CD14-positive monocyte (primary cell): ENCODE measurements around the gene LRRC73. TPM values are rescaled to one million over a fixed set of nuclear protein-coding genes. Genes with fewer than 3 reads are reported as not detected.

ENCODE experiments used
- DNase-seq, 3 donors: peaks; one replicate each; pipeline ENCODE4 v3.0.0-alpha.2; 2011 to 2022
- H2AFZ ChIP-seq: 2 replicates; pipeline ENCODE4 v1.6.0; 2012; ENCODE audit warnings: mild to moderate bottlenecking, low read depth, low read length, inconsistent platforms; ENCODE audit not compliant: insufficient read depth, poor library complexity, severe bottlenecking
- H3K27ac ChIP-seq, 2 donors: 1 replicate in 1 of 2; 2 replicates in 1 of 2; pipeline ENCODE4 v1.5.1; 2012 to 2013; ENCODE audit warnings: low read length in 2 of 2, control low read depth in 1 of 2, inconsistent platforms in 1 of 2, low read depth in 1 of 2, mild to moderate bottlenecking in 1 of 2
- H3K27me3 ChIP-seq, 2 donors: one replicate each; pipeline versions ENCODE4 v1.6.0 to v1.6.1; 2011 to 2013; ENCODE audit warnings: low read length in 2 of 2; ENCODE audit not compliant: control insufficient read depth in 2 of 2, insufficient read depth in 2 of 2
- H3K36me3 ChIP-seq, 2 donors: replicated peaks in 1 of 2; 1 replicate in 1 of 2; 2 replicates in 1 of 2; pipeline versions ENCODE4 v1.5.1 to v1.6.1; 2012 to 2013; ENCODE audit warnings: low read length in 2 of 2, control low read depth in 1 of 2, inconsistent platforms in 1 of 2, mild to moderate bottlenecking in 1 of 2; ENCODE audit not compliant: insufficient read depth in 2 of 2, control insufficient read depth in 1 of 2
- H3K4me1 ChIP-seq, 2 donors: 1 replicate in 1 of 2; 2 replicates in 1 of 2; pipeline versions ENCODE4 v1.5.1 to v1.6.1; 2012 to 2013; ENCODE audit warnings: low read length in 2 of 2, control low read depth in 1 of 2, inconsistent platforms in 1 of 2, mild to moderate bottlenecking in 1 of 2, moderate library complexity in 1 of 2; ENCODE audit not compliant: insufficient read depth in 2 of 2, control insufficient read depth in 1 of 2
- H3K4me2 ChIP-seq: replicated peaks from 2 replicates; pipeline ENCODE3; 2012; ENCODE audit warnings: low read length, moderate library complexity, mild to moderate bottlenecking; ENCODE audit not compliant: poor library complexity, severe bottlenecking; ENCODE audit errors: extremely low read depth
- H3K4me3 ChIP-seq, 3 experiments: fragments of 200-600 bp in 1 of 3; sonication (generic) in 1 of 3; replicated peaks in 1 of 3; 1 replicate in 2 of 3; 2 replicates in 1 of 3; pipeline ENCODE4 v1.5.1; 2011 to 2013; ENCODE audit warnings: low read length in 3 of 3, mild to moderate bottlenecking in 3 of 3, control low read depth in 2 of 3, low read depth in 2 of 3, inconsistent platforms in 1 of 3, moderate library complexity in 1 of 3
- H3K79me2 ChIP-seq: 2 replicates; pipeline ENCODE4 v1.6.0; 2012; ENCODE audit warnings: mild to moderate bottlenecking, control low read depth, inconsistent platforms, low read length, moderate library complexity; ENCODE audit not compliant: insufficient read depth
- H3K9ac ChIP-seq: 2 replicates; pipeline ENCODE4 v1.6.0; 2017; ENCODE audit warnings: low read length, mild to moderate bottlenecking; ENCODE audit not compliant: insufficient read depth, poor library complexity, severe bottlenecking
- H3K9me3 ChIP-seq, 2 donors: replicated peaks in 1 of 2; 1 replicate in 1 of 2; 2 replicates in 1 of 2; pipeline versions ENCODE4 v1.5.1 to v1.6.1; 2012 to 2013; ENCODE audit warnings: low read length in 2 of 2, control low read depth in 1 of 2; ENCODE audit not compliant: control insufficient read depth in 1 of 2, insufficient read depth in 1 of 2
- H4K20me1 ChIP-seq: 2 replicates; pipeline ENCODE4 v1.6.0; 2012; ENCODE audit warnings: mild to moderate bottlenecking, low read length, control low read depth, moderate library complexity; ENCODE audit not compliant: insufficient read depth
- H3K27ac Mint-ChIP-seq, 7 donors: one replicate each; pipeline ENCODE4 v1.8.0; 2020; ENCODE audit warnings: mild to moderate bottlenecking in 7 of 7, mixed read lengths in 7 of 7, moderate library complexity in 6 of 7, inconsistent platforms in 2 of 7
- H3K27me3 Mint-ChIP-seq, 3 donors: one replicate each; pipeline ENCODE4 v1.8.0; 2021 to 2022; ENCODE audit warnings: low read depth in 3 of 3, mild to moderate bottlenecking in 3 of 3, mixed read lengths in 3 of 3, moderate library complexity in 3 of 3, inconsistent platforms in 1 of 3
- H3K36me3 Mint-ChIP-seq, 2 donors: one replicate each; pipeline ENCODE4 v1.8.0; 2020; ENCODE audit warnings: mixed read lengths in 2 of 2, inconsistent platforms in 1 of 2, mild to moderate bottlenecking in 1 of 2
- H3K4me1 Mint-ChIP-seq: one replicate; pipeline ENCODE4 v1.8.0; 2020; ENCODE audit warnings: mild to moderate bottlenecking, mixed read lengths
- H3K4me3 Mint-ChIP-seq, 2 donors: one replicate each; pipeline ENCODE4 v1.8.0; 2020; ENCODE audit warnings: mild to moderate bottlenecking in 2 of 2, mixed read lengths in 2 of 2, moderate library complexity in 1 of 2
- H3K9me3 Mint-ChIP-seq, 7 donors: one replicate each; pipeline ENCODE4 v1.8.0; 2020 to 2022; ENCODE audit warnings: mixed read lengths in 7 of 7, mild to moderate bottlenecking in 6 of 7, moderate library complexity in 6 of 7, inconsistent platforms in 2 of 7
- WGBS: methylation state at CpG from one replicate; pipeline ENCODE4 v1.1.5; 2013; ENCODE audit warnings: missing lambda C conversion rate; ENCODE audit not compliant: insufficient coverage; 5-methylcytosine and 5-hydroxymethylcytosine counted together
- intact Hi-C, 2 donors: fragments of 100-400 bp; cut with micrococcal nuclease; formaldehyde crosslinking; loops; one replicate each; pipeline versions ENCODE4 v1.15.0 to v1.15.1; 2023
- polyA plus RNA-seq, 3 donors: library from polyadenylated mRNA; depleted of rRNA in 1 of 3; unstranded in 2 of 3; stranded (reverse) in 1 of 3; fragments of 300-500 nt in 2 of 3; fragments of >200 nt in 1 of 3; fragmentation: Illumina TruSeq in 2 of 3; gene quantifications; 1 replicate in 2 of 3; 2 replicates in 1 of 3; pipeline ENCODE4 v1.2.3, GENCODE V29; 2012 to 2021
- TF ChIP-seq, protein P1 (sequence below): fragments of 200-600 bp; IDR thresholded peaks from one replicate; pipeline ENCODE4 v1.8.0; 2022; ENCODE audit warnings: antibody characterized with exemption, mild to moderate bottlenecking

LRRC73 gene
- polyA plus RNA-seq, 3 donors: not detected

DNA sequence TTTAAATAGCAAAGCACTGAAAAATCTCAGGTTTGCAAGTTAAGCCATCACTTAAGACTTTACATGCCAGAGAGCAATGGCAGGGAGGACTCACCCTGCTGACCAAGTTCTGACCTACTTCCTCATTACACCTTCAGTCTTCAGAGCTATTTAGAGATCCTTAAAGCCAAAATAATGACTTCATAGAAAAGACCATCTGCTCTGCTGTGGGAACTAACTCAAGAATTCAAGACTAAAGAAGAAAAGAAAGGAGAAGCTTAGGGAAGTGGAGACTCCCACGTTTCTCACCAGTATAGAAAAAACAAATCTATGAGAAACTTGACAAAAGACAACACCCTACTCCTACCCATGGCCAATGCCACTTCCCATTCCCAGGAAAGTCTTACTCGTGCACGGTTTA lies 37.1 kb upstream of the LRRC73 start:
- Histone ChIP-seq H2AFZ (no peak overlapping the region), H3K27me3 (no peaks in the 10 kb centered on the region), H3K9ac (no peak overlapping the region), H3K9me3 (no peaks in the 10 kb centered on the region), H4K20me1 (no peaks in the 10 kb centered on the region), H3K4me2 (no peak overlapping the region), H3K36me3 (peaks cover 96% of the 10 kb centered on the region in 2 donors), H3K4me1 (no peaks in the 10 kb centered on the region), H3K4me3 (no peak overlapping the region), H3K27ac (no peak overlapping the region), H3K79me2 (no peaks in the 10 kb centered on the region)
- Mint-ChIP-seq H3K36me3 (peaks cover 75 to 89% of the 10 kb centered on the region in 2 donors), H3K27me3 (no peaks in the 10 kb centered on the region), H3K9me3 (no peaks in the 10 kb centered on the region), H3K4me3 (no peak overlapping the region), H3K4me1 (no peaks in the 10 kb centered on the region), H3K27ac (peak overlapping the region in 2 of 7 donors; percentile 27 to 65)
- DNase-seq: no peak
- no CpG with 5 or more reads among the region's 3 CpGs for WGBS
- TF ChIP-seq, protein P1, sequence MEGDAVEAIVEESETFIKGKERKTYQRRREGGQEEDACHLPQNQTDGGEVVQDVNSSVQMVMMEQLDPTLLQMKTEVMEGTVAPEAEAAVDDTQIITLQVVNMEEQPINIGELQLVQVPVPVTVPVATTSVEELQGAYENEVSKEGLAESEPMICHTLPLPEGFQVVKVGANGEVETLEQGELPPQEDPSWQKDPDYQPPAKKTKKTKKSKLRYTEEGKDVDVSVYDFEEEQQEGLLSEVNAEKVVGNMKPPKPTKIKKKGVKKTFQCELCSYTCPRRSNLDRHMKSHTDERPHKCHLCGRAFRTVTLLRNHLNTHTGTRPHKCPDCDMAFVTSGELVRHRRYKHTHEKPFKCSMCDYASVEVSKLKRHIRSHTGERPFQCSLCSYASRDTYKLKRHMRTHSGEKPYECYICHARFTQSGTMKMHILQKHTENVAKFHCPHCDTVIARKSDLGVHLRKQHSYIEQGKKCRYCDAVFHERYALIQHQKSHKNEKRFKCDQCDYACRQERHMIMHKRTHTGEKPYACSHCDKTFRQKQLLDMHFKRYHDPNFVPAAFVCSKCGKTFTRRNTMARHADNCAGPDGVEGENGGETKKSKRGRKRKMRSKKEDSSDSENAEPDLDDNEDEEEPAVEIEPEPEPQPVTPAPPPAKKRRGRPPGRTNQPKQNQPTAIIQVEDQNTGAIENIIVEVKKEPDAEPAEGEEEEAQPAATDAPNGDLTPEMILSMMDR: no peak
- intact Hi-C loops: no loop called here

DNA sequence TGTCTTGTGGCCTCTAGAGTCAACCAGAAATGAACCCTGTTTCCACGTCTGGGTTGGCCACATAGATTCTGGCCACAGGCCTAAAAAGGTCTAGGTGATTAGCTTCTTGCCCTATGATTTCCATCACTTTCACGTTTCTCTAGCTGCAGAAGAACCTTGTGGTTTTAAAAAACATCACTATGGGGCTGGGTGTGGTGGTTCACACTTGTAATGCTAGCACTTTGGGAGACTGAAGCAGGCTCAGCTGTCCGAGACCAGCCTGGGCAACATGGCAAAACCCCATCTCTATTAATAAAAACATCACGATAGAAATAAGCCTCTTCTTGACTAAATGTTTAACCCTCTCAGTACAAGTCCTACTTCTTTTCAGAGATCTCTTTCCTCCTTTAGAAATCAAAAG lies 34.3 kb upstream of the LRRC73 start:
- Histone ChIP-seq H3K27me3 (no peaks in the 10 kb centered on the region), H3K4me3 (no peak overlapping the region), H3K79me2 (no peaks in the 10 kb centered on the region), H3K9me3 (no peaks in the 10 kb centered on the region), H3K9ac (no peak overlapping the region), H4K20me1 (no peaks in the 10 kb centered on the region), H3K4me1 (no peaks in the 10 kb centered on the region), H3K36me3 (peaks cover 84 to 89% of the 10 kb centered on the region in 2 donors), H3K4me2 (no peak overlapping the region), H3K27ac (no peak overlapping the region), H2AFZ (no peak overlapping the region)
- H3K36me3 Mint-ChIP-seq: peaks cover 65 to 78% of the 10 kb centered on the region in 2 donors
- no CpG with 5 or more reads among the region's 4 CpGs for WGBS
- no peak overlapping the region for H3K27ac Mint-ChIP-seq
- no peaks in the 10 kb centered on the region for H3K4me1 Mint-ChIP-seq
- H3K27me3 Mint-ChIP-seq: no peaks in the 10 kb centered on the region
- no peaks in the 10 kb centered on the region for H3K9me3 Mint-ChIP-seq
- TF ChIP-seq, protein P1: no peak
- no peak overlapping the region for H3K4me3 Mint-ChIP-seq
- DNase-seq: no peak
- intact Hi-C loops: no loop called here
